ENCODE results near the gene SLCO2A1. TPM values are rescaled to one million over a fixed set of nuclear protein-coding genes. Genes with fewer than 3 reads are reported as not detected.

The SLCO2A1 gene
- total RNA-seq, 3 donors from 2014 or later, result 4.2 to 11.1 (median 7.5) TPM

DNA sequence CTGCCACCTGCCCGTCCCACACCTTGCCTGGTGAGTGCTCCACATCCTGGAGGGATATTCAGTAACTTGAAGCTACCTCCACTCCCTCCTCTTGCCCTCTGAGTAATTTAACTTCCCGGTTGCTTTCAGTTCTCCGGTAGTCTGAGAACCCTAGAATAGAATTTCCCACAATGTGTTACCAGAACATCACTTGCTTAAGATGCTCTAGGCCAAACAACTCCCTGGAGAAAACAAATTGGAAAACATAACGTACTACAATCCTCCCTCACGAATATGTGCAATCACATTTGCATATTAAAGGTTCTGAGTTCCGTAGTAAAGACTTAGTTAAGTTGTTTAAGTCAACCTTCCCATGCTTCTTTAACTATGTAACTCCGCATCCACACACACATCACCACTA, 44.8 kb downstream of the SLCO2A1 start:
- Histone ChIP-seq H3K36me3 (no peaks in the 10 kb centered on the region), H3K9me3 (no peaks in the 10 kb centered on the region), H3K4me3 (no peak overlapping the region), H3K27ac (no peak overlapping the region), H3K4me1 (no peaks in the 10 kb centered on the region), H3K27me3 (no peaks in the 10 kb centered on the region)
- TF ChIP-seq POLR2AphosphoS5 (IDR thresholded peaks at IDR 0.05) (no peak), POLR2A (IDR thresholded peaks at IDR 0.05) (no peak)
- TF ChIP-seq, protein P1, sequence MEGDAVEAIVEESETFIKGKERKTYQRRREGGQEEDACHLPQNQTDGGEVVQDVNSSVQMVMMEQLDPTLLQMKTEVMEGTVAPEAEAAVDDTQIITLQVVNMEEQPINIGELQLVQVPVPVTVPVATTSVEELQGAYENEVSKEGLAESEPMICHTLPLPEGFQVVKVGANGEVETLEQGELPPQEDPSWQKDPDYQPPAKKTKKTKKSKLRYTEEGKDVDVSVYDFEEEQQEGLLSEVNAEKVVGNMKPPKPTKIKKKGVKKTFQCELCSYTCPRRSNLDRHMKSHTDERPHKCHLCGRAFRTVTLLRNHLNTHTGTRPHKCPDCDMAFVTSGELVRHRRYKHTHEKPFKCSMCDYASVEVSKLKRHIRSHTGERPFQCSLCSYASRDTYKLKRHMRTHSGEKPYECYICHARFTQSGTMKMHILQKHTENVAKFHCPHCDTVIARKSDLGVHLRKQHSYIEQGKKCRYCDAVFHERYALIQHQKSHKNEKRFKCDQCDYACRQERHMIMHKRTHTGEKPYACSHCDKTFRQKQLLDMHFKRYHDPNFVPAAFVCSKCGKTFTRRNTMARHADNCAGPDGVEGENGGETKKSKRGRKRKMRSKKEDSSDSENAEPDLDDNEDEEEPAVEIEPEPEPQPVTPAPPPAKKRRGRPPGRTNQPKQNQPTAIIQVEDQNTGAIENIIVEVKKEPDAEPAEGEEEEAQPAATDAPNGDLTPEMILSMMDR (IDR thresholded peaks at IDR 0.05), result no peak
- DNase-seq (ENCODE audit: low spot score in 2 of 2), result no peak
- intact Hi-C loops (cut with DNase I; ENCODE audit: low total_unique reads), result no loop called here

DNA sequence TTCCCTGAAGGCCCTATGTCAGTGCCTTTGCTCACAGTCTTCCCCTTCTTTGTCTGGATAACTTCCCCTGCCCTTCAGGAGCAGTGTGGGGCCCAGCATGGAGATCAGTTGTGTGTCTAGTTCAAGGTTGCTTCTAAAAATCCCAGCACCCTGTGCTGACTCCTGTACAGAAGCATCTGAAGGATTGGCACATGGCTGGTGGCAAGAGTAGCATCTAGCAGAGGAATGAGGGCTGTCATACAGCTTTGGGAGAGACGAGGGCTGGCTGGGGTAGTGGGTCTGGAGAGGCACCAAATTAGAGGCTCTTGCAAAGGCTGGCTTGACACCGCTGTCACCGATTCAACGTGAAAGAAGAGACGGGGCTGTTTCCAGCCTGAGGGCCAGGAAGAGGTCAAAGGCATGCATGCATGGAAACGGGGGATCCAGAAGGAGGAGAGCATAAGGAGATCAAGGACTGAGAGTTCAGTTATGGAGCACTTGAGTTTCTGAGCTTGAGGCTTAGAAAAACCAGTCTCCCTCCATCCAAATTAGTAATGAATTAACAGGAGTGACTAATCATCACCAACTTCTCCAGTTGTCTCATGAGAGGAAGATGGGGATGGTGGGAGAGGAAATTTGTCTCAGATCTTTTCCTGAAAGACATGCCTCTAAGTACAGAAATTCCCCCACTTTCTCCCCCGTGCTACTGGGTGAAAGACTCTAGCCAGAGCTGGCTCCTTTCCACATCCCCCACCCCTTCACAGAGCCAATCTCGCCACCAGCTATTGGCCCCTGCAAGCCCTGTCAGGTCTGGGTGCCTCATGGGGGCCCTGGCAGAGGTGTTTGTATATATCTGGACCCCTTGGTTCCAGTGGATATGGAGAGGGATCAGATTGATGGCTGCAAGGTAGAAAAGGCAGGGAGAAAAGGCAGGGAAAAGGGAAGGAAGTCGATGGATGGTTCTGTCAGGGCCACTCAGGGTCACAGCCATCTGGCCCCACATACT, 45.9 kb downstream of the SLCO2A1 start:
- no peaks in the 10 kb centered on the region for H3K27me3 ChIP-seq
- intact Hi-C loops (cut with DNase I; ENCODE audit: low total_unique reads), result no loop called here
- no peaks in the 10 kb centered on the region for H3K4me1 ChIP-seq
- no peaks in the 10 kb centered on the region for H3K36me3 ChIP-seq
- TF ChIP-seq, protein P1 (IDR thresholded peaks at IDR 0.05), result no peak
- TF ChIP-seq POLR2A (IDR thresholded peaks at IDR 0.05), result no peak
- TF ChIP-seq POLR2AphosphoS5 (IDR thresholded peaks at IDR 0.05), result no peak
- no peak overlapping the region for H3K27ac ChIP-seq
- DNase-seq (ENCODE audit: low spot score in 2 of 2), result no peak
- no peaks in the 10 kb centered on the region for H3K9me3 ChIP-seq
- no peak overlapping the region for H3K4me3 ChIP-seq

DNA sequence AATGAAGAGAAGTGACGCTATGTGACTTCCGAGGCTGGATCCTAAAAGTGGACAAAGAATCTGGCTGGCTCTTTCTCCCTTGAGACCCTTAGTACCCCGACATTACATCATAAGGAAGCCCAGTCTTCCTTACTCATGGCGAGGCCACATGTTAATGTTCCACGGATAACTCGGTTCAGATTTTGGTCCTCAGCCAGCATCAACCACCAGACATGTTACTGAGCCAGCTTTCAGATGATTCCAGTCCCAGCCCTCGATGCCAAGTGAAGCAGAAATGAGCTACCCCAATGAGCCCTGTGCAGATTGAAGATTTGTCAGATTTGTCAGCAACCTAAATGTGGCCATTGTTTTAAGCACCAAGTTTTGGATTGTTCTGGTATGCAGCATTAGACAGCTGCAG, 46.6 kb downstream of the SLCO2A1 start:
- Histone ChIP-seq H3K4me1 (no peaks in the 10 kb centered on the region), H3K27ac (no peak overlapping the region), H3K36me3 (no peaks in the 10 kb centered on the region), H3K4me3 (no peak overlapping the region), H3K27me3 (no peaks in the 10 kb centered on the region), H3K9me3 (no peaks in the 10 kb centered on the region)
- TF ChIP-seq POLR2A (IDR thresholded peaks at IDR 0.05) (no peak), POLR2AphosphoS5 (IDR thresholded peaks at IDR 0.05) (no peak)
- TF ChIP-seq, protein P1 (IDR thresholded peaks at IDR 0.05), result no peak
- intact Hi-C loops (cut with DNase I; ENCODE audit: low total_unique reads), result no loop called here
- no peak for DNase-seq (ENCODE audit: low spot score in 2 of 2)

DNA sequence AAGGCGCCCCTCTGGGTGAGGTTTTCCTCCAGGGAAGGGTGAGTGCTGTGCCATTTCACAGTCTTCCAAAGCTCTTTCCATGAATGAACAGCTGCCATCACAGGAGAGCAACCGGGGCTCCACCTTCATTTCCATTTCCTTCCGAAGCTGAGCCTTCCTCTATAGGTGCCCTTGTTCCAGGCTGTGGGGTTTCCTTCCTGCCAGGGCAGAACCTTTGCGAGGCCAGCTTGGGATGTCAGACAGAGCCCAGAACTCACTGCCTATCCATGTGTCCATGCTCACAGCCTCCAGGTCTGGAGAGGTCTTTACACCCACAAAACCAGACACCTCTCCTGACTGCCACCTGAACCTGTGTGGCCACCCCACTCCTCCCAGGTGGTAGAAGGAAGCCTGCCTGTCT, 49.2 kb downstream of the SLCO2A1 start:
- intact Hi-C loops (cut with DNase I; ENCODE audit: low total_unique reads), result no loop called here
- Histone ChIP-seq H3K9me3 (no peaks in the 10 kb centered on the region), H3K36me3 (no peaks in the 10 kb centered on the region), H3K27ac (no peak overlapping the region), H3K4me3 (no peak overlapping the region), H3K27me3 (no peaks in the 10 kb centered on the region), H3K4me1 (no peaks in the 10 kb centered on the region)
- no peak for DNase-seq (ENCODE audit: low spot score in 2 of 2)
- TF ChIP-seq, protein P1 (IDR thresholded peaks at IDR 0.05), result no peak
- TF ChIP-seq POLR2A (IDR thresholded peaks at IDR 0.05) (no peak), POLR2AphosphoS5 (IDR thresholded peaks at IDR 0.05) (no peak)

DNA sequence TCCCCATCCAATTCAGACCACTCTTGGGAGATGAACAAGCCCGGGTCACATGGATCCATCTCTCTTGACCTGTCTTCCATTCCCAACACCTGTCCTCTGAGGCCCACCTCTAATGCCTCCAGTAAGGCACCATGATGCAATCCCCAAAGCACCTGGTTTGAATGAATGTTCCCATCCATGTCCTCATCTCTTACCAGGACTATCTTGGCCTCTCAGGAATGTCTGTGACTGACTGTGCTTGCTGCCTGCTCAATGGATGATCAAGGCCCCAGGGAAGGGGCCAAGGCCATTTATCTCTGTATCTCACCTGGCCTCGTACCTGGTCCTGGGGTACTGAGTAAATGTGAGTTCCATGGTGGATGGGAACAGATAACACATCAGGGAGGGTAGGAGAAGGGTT, 49.7 kb downstream of the SLCO2A1 start:
- TF ChIP-seq POLR2A (IDR thresholded peaks at IDR 0.05) (no peak), POLR2AphosphoS5 (IDR thresholded peaks at IDR 0.05) (no peak)
- TF ChIP-seq, protein P1 (IDR thresholded peaks at IDR 0.05), result no peak
- Histone ChIP-seq H3K36me3 (no peaks in the 10 kb centered on the region), H3K4me3 (no peak overlapping the region), H3K4me1 (no peaks in the 10 kb centered on the region), H3K27me3 (no peaks in the 10 kb centered on the region), H3K9me3 (no peaks in the 10 kb centered on the region), H3K27ac (peak overlapping the region in 1 of 2 donors; percentile 19)
- DNase-seq (ENCODE audit: low spot score in 2 of 2), result no peak
- intact Hi-C loops (cut with DNase I; ENCODE audit: low total_unique reads), result no loop called here

Measured in breast epithelium (tissue), 4 donors.